ENCODE results near the gene ZNHIT1. TPM values are rescaled to one million over a fixed set of nuclear protein-coding genes. Genes with fewer than 3 reads are reported as not detected.

The ZNHIT1 gene
- total RNA-seq, 1 experiment from 2014 or later = 57.2 TPM

DNA sequence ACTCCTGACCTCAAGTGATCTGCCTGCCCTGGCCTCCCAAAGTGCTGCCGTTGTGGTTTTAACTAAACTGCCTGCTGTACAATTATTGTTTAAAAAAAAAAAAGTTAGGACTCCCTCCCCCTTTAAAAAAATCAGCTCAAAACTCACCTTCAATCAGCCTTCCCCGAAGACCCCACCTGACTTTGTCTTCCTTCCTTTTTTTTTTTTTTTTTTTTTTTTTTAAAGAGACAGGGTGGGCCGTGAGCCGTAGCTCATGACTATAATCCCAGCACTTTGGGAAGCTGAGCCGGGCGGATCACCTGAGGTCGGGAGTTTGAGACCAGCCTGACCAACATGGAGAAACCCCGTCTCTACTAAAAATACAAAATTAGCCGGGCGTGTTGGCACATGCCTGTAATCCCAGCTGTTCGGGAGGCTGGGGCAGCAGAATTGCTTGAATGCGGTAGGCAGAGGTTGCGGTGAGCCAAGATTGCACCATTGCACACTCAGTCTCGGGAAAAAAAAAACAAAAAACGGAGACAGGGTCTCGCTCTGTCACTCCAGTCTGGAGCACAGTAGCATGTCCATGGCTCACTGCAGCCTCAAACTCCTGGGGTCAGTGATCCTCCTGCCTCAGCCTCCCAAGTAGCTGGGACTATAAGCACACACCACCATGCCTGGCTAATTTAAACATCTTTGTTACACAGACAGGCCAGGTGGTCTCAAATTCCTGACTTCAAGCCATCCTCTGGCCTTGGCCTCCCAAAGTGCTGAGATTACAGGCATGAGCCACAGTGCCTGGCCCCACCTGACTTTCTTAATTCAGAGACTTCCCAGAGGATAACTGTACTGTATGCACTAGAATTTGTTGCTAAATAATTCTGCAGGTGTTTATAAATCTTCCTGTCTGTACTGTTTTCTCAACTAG lies 23.7 kb downstream of the ZNHIT1 start:
- TF ChIP-seq, protein P1, sequence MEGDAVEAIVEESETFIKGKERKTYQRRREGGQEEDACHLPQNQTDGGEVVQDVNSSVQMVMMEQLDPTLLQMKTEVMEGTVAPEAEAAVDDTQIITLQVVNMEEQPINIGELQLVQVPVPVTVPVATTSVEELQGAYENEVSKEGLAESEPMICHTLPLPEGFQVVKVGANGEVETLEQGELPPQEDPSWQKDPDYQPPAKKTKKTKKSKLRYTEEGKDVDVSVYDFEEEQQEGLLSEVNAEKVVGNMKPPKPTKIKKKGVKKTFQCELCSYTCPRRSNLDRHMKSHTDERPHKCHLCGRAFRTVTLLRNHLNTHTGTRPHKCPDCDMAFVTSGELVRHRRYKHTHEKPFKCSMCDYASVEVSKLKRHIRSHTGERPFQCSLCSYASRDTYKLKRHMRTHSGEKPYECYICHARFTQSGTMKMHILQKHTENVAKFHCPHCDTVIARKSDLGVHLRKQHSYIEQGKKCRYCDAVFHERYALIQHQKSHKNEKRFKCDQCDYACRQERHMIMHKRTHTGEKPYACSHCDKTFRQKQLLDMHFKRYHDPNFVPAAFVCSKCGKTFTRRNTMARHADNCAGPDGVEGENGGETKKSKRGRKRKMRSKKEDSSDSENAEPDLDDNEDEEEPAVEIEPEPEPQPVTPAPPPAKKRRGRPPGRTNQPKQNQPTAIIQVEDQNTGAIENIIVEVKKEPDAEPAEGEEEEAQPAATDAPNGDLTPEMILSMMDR (IDR thresholded peaks at IDR 0.05; ENCODE audit: unreplicated experiment) = no peak
- BruUV-seq (replicated peaks) = no TSS peak
- intact Hi-C loops (cut with micrococcal nuclease; ENCODE audit: unreplicated experiment) = no loop called here
- Mint-ChIP-seq H3K27ac (ENCODE audit: unreplicated experiment) (no peak overlapping the region), H3K27me3 (ENCODE audit: unreplicated experiment) (no peaks in the 10 kb centered on the region), H3K36me3 (ENCODE audit: insufficient read depth, unreplicated experiment) (peaks cover 13% of the 10 kb centered on the region), H3K4me1 (ENCODE audit: low read depth, unreplicated experiment) (no peaks in the 10 kb centered on the region), H3K4me3 (ENCODE audit: low read depth, unreplicated experiment) (no peak overlapping the region), H3K9me3 (ENCODE audit: low read depth, unreplicated experiment) (no peaks in the 10 kb centered on the region)
- CTCF ChIA-PET = interaction anchor here (0.7 kb wide), 1 partner anchor 1152 kb away, joined by 5 read pairs; no protein-coding TSS in a partner anchor
- DNase-seq = no peak

DNA sequence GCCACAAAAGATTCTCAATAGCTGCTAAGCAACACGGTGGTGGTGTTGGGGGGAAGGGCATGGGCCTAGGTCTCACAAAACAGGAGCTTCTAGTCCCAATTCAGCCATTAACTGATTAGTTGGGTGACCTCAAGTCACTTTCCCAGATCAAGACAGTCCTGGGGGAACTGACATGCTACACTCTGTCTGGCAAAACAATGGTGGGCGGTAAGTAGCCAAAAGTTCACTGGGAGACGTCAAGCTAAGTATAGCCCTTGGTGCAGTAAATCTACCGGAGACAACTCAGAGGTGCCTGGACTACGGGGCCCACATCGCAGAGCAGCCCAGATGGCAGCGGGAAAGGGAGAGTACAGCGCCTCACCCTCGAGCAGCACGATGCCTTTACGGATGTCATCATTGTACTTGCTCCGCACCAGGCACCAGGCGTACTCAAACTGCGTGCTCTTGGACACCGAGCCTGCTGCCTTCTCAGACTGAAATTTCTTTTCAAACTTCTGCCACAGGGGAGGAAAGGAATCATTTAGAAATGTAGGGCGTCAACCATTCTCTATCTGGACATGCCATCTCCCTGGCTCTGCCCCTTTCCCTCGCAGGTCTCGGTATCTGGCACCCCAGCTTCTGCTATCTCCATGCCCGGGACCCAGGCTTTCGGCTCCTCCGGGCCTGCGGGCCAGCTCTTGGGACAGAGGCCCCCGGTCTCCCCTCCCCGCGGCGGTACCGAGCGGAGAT lies 25.8 kb downstream of the ZNHIT1 start:
- Mint-ChIP-seq H3K27me3 (ENCODE audit: unreplicated experiment) (no peaks in the 10 kb centered on the region), H3K4me3 (ENCODE audit: low read depth, unreplicated experiment) (peak overlapping the region; percentile 97), H3K36me3 (ENCODE audit: insufficient read depth, unreplicated experiment) (peaks cover 13% of the 10 kb centered on the region), H3K9me3 (ENCODE audit: low read depth, unreplicated experiment) (no peaks in the 10 kb centered on the region), H3K27ac (ENCODE audit: unreplicated experiment) (no peak overlapping the region), H3K4me1 (ENCODE audit: low read depth, unreplicated experiment) (no peaks in the 10 kb centered on the region)
- no TSS peak for BruUV-seq (replicated peaks)
- TF ChIP-seq, protein P1 (IDR thresholded peaks at IDR 0.05; ENCODE audit: unreplicated experiment) = no peak
- intact Hi-C loops (cut with micrococcal nuclease; ENCODE audit: unreplicated experiment) = no loop called here
- CTCF ChIA-PET = interaction anchor here (0.6 to 1.9 kb wide), 6 partner anchors 24 to 100 kb away, joined by 3 to 19 read pairs (median 5); partner anchors contain the start of genes PLOD3 and ZNHIT1
- no peak for DNase-seq

DNA sequence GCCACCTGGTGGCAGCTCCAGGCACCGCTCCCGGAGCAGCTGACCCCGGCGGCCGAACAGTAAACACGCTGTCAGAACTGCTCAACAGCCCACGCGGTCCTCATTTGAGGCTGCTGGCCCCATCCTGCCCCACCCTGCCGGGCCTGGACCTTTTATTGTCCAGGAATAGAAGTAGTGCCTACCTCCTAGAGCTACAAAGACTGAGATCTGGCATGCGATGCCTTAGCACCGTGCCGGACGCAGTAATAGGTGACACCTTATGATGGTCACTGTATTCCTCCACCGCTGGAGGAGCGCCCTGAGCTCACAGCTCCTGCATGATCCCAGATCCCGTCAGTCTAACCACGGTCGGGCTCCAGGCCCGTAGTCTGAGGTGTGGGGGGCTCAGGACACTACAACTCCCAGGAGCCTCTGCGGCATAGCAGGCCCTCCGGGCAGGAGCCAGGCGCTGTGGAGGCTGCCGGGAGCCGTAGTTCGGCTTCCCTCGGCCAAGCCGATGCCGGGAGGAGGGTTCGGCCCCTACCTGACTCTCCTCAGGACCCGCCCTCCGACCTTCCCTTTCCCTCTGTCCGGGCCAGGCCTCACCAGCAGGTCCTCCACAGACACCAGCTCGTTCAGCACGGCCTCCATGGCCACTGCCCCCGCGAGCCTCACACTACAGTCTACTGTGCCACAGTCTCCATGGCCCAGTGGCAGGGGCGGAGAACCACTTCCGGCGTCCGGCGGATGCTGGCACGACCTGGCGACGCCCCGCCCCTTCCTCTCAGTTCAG lies 26.6 kb downstream of the ZNHIT1 start, which contains the start of gene FIS1:
FIS1 (minus strand) TSS at position 707 of the 772 bp plus-strand sequence; CDS start at position 630, 77 bp downstream.
- H3K4me3 Mint-ChIP-seq (ENCODE audit: low read depth, unreplicated experiment) = peak within 1 kb of the TSS; percentile 97

More for the DNA sequence above, 26.6 kb downstream of the ZNHIT1 start, which contains the start of gene FIS1:
- Mint-ChIP-seq H3K27me3 (ENCODE audit: unreplicated experiment) (no peaks in the 10 kb centered on the region), H3K36me3 (ENCODE audit: insufficient read depth, unreplicated experiment) (peaks cover 13% of the 10 kb centered on the region), H3K9me3 (ENCODE audit: low read depth, unreplicated experiment) (no peaks in the 10 kb centered on the region), H3K4me1 (ENCODE audit: low read depth, unreplicated experiment) (no peaks in the 10 kb centered on the region), H3K27ac (ENCODE audit: unreplicated experiment) (peak within 1 kb of the TSS; percentile 91)
- DNase-seq = peak; percentile 90
- TF ChIP-seq, protein P1 (IDR thresholded peaks at IDR 0.05; ENCODE audit: unreplicated experiment) = peak; percentile 66
- intact Hi-C loops (cut with micrococcal nuclease; ENCODE audit: unreplicated experiment) = no loop called here
- CTCF ChIA-PET = interaction anchor here (0.6 to 1.9 kb wide), 7 partner anchors 25 to 160 kb away, joined by 3 to 19 read pairs (median 4); partner anchors contain the start of genes PLOD3, TRIM56 and ZNHIT1
- no TSS peak for BruUV-seq (replicated peaks)

Data from Calu3 (cell line).